ENCODE data around the gene ATP6V0A1.

The ATP6V0A1 gene

GRCh38 chr17:42458497-42459255 lies at the start of gene ATP6V0A1:
Gene ATP6V0A1, plus strand, starts transcription at chr17:42458878. Its CDS starts 2,017 bp downstream, at chr17:42460895.
- CTCF ChIA-PET: interaction anchor here (0.6 kb wide), 3 partner anchors 55 to 278 kb away, joined by 3 to 6 read pairs (median 3); no protein-coding TSS in a partner anchor
- TF ChIP-seq, protein P1, sequence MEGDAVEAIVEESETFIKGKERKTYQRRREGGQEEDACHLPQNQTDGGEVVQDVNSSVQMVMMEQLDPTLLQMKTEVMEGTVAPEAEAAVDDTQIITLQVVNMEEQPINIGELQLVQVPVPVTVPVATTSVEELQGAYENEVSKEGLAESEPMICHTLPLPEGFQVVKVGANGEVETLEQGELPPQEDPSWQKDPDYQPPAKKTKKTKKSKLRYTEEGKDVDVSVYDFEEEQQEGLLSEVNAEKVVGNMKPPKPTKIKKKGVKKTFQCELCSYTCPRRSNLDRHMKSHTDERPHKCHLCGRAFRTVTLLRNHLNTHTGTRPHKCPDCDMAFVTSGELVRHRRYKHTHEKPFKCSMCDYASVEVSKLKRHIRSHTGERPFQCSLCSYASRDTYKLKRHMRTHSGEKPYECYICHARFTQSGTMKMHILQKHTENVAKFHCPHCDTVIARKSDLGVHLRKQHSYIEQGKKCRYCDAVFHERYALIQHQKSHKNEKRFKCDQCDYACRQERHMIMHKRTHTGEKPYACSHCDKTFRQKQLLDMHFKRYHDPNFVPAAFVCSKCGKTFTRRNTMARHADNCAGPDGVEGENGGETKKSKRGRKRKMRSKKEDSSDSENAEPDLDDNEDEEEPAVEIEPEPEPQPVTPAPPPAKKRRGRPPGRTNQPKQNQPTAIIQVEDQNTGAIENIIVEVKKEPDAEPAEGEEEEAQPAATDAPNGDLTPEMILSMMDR (conservative IDR thresholded peaks at IDR 0.05; ENCODE audit: low read depth): no peak
- peak; percentile 90 for DNase-seq (ENCODE audit: low spot score)
- H3K27ac ChIP-seq: peak within 1 kb of the TSS; percentile 91
- POLR2A ChIA-PET (ENCODE audit: low non-redundant PET): interaction anchor here (0.5 kb wide), 1 partner anchor 35 kb away, joined by 3 read pairs; no protein-coding TSS in a partner anchor

DNA sequence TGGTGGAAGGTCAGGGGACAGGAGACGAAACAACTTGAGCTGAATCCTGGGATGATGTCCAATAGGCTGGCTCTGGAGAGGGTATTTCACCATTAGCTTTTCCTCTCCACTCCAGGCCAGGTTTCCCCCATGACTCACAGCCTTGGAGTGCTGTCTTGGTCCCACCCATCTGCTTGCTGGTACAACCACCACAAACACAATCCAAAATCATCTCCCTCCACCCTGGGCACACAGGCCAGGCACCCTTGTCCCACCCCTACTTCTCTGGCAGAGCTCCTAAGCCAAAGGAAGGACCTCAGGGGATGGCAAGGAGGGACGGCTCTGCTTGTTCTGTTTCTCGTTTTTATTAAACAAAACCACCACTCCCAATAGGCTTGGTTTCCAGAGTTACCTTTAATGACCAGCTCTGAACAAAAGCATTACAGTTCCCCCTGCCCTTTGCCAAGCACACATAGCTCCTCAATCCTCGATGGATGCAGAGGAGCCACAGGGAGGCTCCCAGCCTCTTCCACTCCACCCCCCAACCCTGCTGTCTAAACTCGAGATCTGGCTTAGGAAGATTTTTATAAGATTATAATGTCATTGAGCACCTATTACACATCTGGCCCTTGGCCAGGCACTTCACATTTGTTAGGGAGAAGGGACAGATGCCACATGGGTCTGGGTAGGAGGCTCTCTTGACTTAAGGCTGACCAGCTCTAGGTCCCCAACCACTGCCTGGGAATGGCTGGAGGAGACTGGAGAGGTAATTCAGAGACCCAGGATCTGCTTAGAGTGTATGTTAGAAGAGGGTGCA lies 49.0 kb upstream of the ATP6V0A1 start:
- peak overlapping the region; percentile 96 for H3K27ac ChIP-seq
- peak; percentile 96 for DNase-seq (ENCODE audit: low spot score)
- ChIA-PET CTCF (interaction anchor here (0.5 to 0.9 kb wide), 5 partner anchors 25 to 446 kb away, joined by 3 to 5 read pairs (median 4); no protein-coding TSS in a partner anchor), POLR2A (ENCODE audit: low non-redundant PET) (interaction anchor here (1.2 to 1.7 kb wide), 2 partner anchors 11 to 13 kb away, joined by 7 to 17 read pairs; partner anchors contain the start of gene CAVIN1)
- TF ChIP-seq, protein P1 (conservative IDR thresholded peaks at IDR 0.05; ENCODE audit: low read depth): no peak

GRCh38 chr17:42410319-42410685 lies 48.4 kb upstream of the ATP6V0A1 start:
- POLR2A ChIA-PET (ENCODE audit: low non-redundant PET): interaction anchor here (1.2 to 1.7 kb wide), 2 partner anchors 10 to 13 kb away, joined by 7 to 17 read pairs; partner anchors contain the start of gene CAVIN1
- CTCF ChIA-PET: interaction anchor here (0.5 to 0.7 kb wide), 2 partner anchors 88 to 89 kb away, joined by 4 to 5 read pairs; no protein-coding TSS in a partner anchor
- no peak for DNase-seq (ENCODE audit: low spot score)
- H3K27ac ChIP-seq: peak overlapping the region; percentile 96
- TF ChIP-seq, protein P1 (conservative IDR thresholded peaks at IDR 0.05; ENCODE audit: low read depth): no peak

GRCh38 chr17:42411361-42411760 lies 47.3 kb upstream of the ATP6V0A1 start:
- CTCF ChIA-PET: interaction anchor here (0.6 kb wide), 2 partner anchors 93 to 266 kb away, joined by 4 to 5 read pairs; no protein-coding TSS in a partner anchor
- no peak for DNase-seq (ENCODE audit: low spot score)
- TF ChIP-seq, protein P1 (conservative IDR thresholded peaks at IDR 0.05; ENCODE audit: low read depth): no peak
- peak overlapping the region; percentile 96 for H3K27ac ChIP-seq
- POLR2A ChIA-PET (ENCODE audit: low non-redundant PET): no interaction called here

DNA sequence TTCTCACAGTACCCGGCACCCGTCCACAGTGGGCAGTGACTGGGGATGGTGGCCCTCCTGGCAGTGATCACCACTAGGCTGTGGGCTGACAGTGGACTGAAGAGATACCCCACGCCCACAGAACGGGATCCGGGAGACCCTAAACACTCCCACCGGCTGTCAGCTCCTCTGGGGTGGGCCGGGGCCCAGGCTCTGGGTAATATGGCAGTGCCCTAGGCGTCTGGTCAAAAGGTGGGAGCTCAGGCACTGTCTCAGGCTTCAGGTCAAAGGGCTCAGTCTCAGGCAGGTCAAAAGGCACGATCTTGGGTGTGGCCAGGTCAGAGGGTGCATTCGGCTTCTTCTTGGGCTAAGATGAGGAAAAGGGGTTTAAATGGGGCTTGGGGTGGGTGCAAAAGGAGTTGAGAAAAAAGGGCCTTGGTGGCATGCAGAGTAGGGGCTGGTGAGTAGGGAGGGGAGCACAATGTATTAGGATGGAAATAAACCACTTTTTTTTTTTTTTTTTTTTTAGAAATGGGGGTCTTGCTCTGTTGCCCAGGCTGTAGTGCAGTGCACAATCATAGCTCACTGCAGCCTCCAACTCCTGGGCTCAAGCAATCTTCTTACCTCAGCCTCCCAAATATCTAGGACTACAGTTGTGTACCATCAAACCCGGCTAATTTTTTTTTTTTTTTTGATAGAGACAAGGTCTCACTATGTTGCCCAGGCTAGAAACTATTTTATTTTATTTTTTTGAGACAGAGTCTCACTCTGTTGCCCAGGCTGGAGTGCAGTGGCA lies 46.6 kb upstream of the ATP6V0A1 start:
- TF ChIP-seq, protein P1 (conservative IDR thresholded peaks at IDR 0.05; ENCODE audit: low read depth): no peak
- CTCF ChIA-PET: no interaction called here
- DNase-seq (ENCODE audit: low spot score): no peak
- H3K27ac ChIP-seq: peak overlapping the region; percentile 96
- POLR2A ChIA-PET (ENCODE audit: low non-redundant PET): interaction anchor here (1.1 kb wide), 1 partner anchor 11 kb away, joined by 4 read pairs; the partner anchor contains the start of gene CAVIN1
